Uterus (tissue), 4 donors: ENCODE data around the gene LRP4. TPM values are rescaled to one million over a fixed set of nuclear protein-coding genes. Genes with fewer than 3 reads are reported as not detected.

Experiments
- DNase-seq, 2 donors: peaks; one replicate each; pipeline ENCODE4 v3.0.0-alpha.2; 2019 to 2020
- H3K27ac ChIP-seq, 2 donors: fragments of 200-600 bp; sonication (generic); 1 replicate in 1 of 2; 2 replicates in 1 of 2; pipeline ENCODE4 v1.5.1; 2016 to 2018
- H3K27me3 ChIP-seq, 2 donors: fragments of 200-600 bp; sonication (generic); one replicate each; pipeline ENCODE4 v1.5.1; 2018 to 2019; ENCODE audit warnings: control low read depth in 1 of 2
- H3K36me3 ChIP-seq, 2 donors: fragments of 200-600 bp; sonication (generic); one replicate each; pipeline ENCODE4 v1.5.1; 2019; ENCODE audit warnings: control low read depth in 1 of 2
- H3K4me1 ChIP-seq, 2 donors: fragments of 200-600 bp; sonication (generic); one replicate each; pipeline ENCODE4 v1.5.1; 2018 to 2019; ENCODE audit warnings: control low read depth in 1 of 2
- H3K4me3 ChIP-seq, 2 donors: fragments of 200-600 bp; sonication (generic); 1 replicate in 1 of 2; 2 replicates in 1 of 2; pipeline ENCODE4 v1.5.1; 2018 to 2019; ENCODE audit warnings: mild to moderate bottlenecking in 1 of 2
- H3K9me3 ChIP-seq, 2 donors: fragments of 200-600 bp; sonication (generic); one replicate each; pipeline ENCODE4 v1.5.1; 2019; ENCODE audit warnings: control low read depth in 1 of 2
- POLR2A ChIP-seq, 2 donors: fragments of 450-650 bp; IDR thresholded peaks; one replicate each; pipeline ENCODE4 v1.6.1; 2016; ENCODE audit warnings: antibody characterized with exemption in 2 of 2, mild to moderate bottlenecking in 1 of 2, moderate library complexity in 1 of 2
- intact Hi-C: fragments of 100-400 bp; cut with DNase I; formaldehyde crosslinking; loops from one replicate; pipeline ENCODE4 v1.15.1; 2023; ENCODE audit warnings: low total_unique reads
- total RNA-seq, 4 donors: library from RNA; depleted of rRNA in 3 of 4; stranded (reverse); fragments of >200 nt in 3 of 4; gene quantifications; one replicate each; pipeline versions ENCODE4 v1.1.0 to v1.2.4, GENCODE V29; 2014 to 2023
- TF ChIP-seq, protein P1 (sequence below), 4 experiments: fragments of 200-600 bp in 2 of 4; fragments of 450-650 bp in 2 of 4; sonication (generic) in 2 of 4; IDR thresholded peaks; one replicate each; pipeline ENCODE4 v1.5.1; 2016 to 2019; ENCODE audit warnings: antibody characterized with exemption in 4 of 4, mild to moderate bottlenecking in 2 of 4, moderate library complexity in 1 of 4
- donor health status: DM: yes; HTN: yes; CAD: no.

LRP4 gene
- total RNA-seq, 4 donors from 2014 or later = 0.77 to 21.2 (median 9.3) TPM

DNA sequence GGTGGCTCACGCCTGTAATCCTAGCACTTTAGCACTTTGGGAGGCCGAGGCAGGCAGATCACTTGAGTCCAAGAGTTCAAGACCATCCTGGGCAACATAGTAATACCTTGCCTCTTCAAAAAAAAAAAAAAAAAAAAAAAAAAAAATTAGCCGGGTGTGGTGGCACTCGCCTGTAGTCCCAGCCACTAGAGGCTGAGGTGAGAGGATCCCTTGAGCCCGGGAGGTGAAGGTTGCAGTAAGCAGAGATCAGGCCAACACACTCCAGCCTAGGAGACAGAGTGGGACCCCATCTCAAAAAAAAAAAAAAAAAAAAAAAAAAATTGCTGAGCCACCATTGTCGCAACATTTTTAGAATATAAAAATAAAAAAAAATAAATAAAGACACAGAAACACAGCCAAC lies 79.8 kb downstream of the LRP4 start:
- Histone ChIP-seq H3K27ac (no peak overlapping the region), H3K4me3 (no peak overlapping the region), H3K9me3 (no peaks in the 10 kb centered on the region), H3K36me3 (no peaks in the 10 kb centered on the region), H3K27me3 (no peaks in the 10 kb centered on the region), H3K4me1 (no peaks in the 10 kb centered on the region)
- no peak for TF ChIP-seq POLR2A (IDR thresholded peaks at IDR 0.05)
- TF ChIP-seq, protein P1, sequence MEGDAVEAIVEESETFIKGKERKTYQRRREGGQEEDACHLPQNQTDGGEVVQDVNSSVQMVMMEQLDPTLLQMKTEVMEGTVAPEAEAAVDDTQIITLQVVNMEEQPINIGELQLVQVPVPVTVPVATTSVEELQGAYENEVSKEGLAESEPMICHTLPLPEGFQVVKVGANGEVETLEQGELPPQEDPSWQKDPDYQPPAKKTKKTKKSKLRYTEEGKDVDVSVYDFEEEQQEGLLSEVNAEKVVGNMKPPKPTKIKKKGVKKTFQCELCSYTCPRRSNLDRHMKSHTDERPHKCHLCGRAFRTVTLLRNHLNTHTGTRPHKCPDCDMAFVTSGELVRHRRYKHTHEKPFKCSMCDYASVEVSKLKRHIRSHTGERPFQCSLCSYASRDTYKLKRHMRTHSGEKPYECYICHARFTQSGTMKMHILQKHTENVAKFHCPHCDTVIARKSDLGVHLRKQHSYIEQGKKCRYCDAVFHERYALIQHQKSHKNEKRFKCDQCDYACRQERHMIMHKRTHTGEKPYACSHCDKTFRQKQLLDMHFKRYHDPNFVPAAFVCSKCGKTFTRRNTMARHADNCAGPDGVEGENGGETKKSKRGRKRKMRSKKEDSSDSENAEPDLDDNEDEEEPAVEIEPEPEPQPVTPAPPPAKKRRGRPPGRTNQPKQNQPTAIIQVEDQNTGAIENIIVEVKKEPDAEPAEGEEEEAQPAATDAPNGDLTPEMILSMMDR (IDR thresholded peaks at IDR 0.05) = no peak
- no peak for DNase-seq
- intact Hi-C loops = no loop called here

DNA sequence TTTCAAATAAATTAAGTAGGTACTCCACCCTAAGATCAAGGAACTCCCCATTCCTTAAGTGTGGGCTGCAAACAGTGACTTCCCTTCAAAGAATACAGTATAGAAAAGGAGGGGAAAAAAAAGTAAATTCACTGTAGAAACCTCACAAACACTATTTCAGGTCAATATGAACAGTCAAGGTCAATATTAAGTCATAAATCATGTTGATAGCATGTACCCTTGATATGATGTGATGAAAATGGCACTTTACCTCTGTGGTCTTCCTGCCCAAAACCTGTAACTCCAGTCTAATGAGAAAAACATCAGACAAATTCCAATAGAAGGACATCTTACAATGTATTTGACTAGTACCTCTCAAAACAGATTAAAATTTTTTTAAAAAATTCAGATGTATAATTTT lies 80.5 kb downstream of the LRP4 start:
- TF ChIP-seq POLR2A (IDR thresholded peaks at IDR 0.05) = no peak
- TF ChIP-seq, protein P1 (IDR thresholded peaks at IDR 0.05) = no peak

DNA sequence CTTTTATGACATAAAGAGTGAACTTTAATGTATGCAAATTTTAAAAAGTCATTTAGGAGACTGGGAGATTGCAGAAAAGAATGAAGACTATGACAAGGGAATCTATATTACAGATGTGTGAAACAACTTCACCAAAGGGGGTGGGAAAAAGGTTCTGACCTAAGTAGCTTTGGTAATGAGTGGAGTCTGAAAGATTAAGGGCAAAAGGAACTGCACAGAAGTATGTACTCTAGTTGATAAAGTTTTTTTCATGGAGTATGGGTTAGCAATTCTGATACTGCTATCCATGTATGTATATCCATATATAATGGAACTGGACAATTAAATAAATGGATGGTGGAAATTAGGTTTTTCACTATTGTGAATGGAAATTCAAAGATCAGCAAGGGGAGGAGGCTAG lies 81.5 kb downstream of the LRP4 start:
- no peak for TF ChIP-seq POLR2A (IDR thresholded peaks at IDR 0.05)
- TF ChIP-seq, protein P1 (IDR thresholded peaks at IDR 0.05) = no peak
- Histone ChIP-seq H3K4me1 (no peaks in the 10 kb centered on the region), H3K27me3 (no peaks in the 10 kb centered on the region), H3K4me3 (no peak overlapping the region), H3K9me3 (no peaks in the 10 kb centered on the region), H3K27ac (no peak overlapping the region), H3K36me3 (no peaks in the 10 kb centered on the region)
- intact Hi-C loops = no loop called here
- no peak for DNase-seq

More for the DNA sequence above, 80.5 kb downstream of the LRP4 start:
- H3K4me1 ChIP-seq = no peaks in the 10 kb centered on the region
- H3K36me3 ChIP-seq = no peaks in the 10 kb centered on the region
- no peaks in the 10 kb centered on the region for H3K9me3 ChIP-seq
- H3K27me3 ChIP-seq = no peaks in the 10 kb centered on the region
- no peak overlapping the region for H3K4me3 ChIP-seq
- intact Hi-C loops = no loop called here
- H3K27ac ChIP-seq = no peak overlapping the region
- DNase-seq = no peak

DNA sequence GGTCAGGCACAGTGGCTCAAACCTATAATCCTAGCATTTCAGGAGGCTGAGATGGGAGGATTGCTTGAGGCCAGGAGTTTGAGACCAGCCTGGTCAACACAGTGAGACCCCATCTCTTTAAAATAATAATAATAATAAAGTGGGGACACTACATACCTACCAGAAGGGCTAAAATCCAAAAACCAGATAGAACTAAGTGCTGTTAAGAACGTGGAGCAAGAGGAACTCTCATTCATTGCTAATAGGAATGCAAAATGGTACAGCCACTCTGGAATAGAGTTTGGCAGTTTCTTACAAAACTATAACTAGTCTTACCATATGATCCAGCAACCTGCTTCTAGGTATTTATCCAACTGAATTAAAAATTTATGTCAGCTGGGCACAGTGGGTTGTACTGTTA lies 81.9 kb downstream of the LRP4 start:
- H3K27me3 ChIP-seq = no peaks in the 10 kb centered on the region
- H3K36me3 ChIP-seq = no peaks in the 10 kb centered on the region
- H3K4me1 ChIP-seq = no peaks in the 10 kb centered on the region
- H3K9me3 ChIP-seq = no peaks in the 10 kb centered on the region
- TF ChIP-seq, protein P1 (IDR thresholded peaks at IDR 0.05) = no peak
- TF ChIP-seq POLR2A (IDR thresholded peaks at IDR 0.05) = no peak
- no peak overlapping the region for H3K4me3 ChIP-seq
- no peak overlapping the region for H3K27ac ChIP-seq
- intact Hi-C loops = no loop called here
- DNase-seq = no peak

DNA sequence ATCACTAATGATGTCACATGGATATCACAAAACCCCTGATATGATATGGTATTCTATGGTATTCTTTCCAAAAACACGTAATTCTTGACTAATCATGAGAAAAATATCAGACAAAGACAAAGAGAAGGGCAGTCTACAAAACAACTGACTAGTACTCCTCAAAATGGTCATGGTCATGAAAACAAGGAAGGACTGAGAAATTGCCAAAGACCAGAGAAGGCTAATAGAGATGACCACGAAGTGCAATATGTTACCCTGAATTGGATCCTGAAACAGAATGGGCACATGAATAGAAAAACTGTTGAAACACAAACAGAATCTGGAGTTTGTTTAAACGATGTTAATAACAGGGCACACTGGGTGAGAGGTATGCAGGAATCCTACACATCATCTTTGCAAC lies 82.5 kb downstream of the LRP4 start:
- intact Hi-C loops = no loop called here
- TF ChIP-seq POLR2A (IDR thresholded peaks at IDR 0.05) = no peak
- TF ChIP-seq, protein P1 (IDR thresholded peaks at IDR 0.05) = no peak
- no peak for DNase-seq
- H3K36me3 ChIP-seq = no peaks in the 10 kb centered on the region
- no peaks in the 10 kb centered on the region for H3K27me3 ChIP-seq
- H3K4me1 ChIP-seq = no peaks in the 10 kb centered on the region
- H3K9me3 ChIP-seq = no peaks in the 10 kb centered on the region
- no peak overlapping the region for H3K27ac ChIP-seq
- no peak overlapping the region for H3K4me3 ChIP-seq
